ENCODE results near the gene GLS.

- TF ChIP-seq CTCF (IDR thresholded peaks at IDR 0.05) = no peak
- TF ChIP-seq EZH2 (IDR thresholded peaks at IDR 0.05; ENCODE audit: borderline replicate concordance, insufficient read depth, low read depth, low read length, poor library complexity, severe bottlenecking) = no peak
Observed at GRCh38 chr2:190929919-190930318, 49.3 kb downstream of the GLS start.
